Lung microvascular endothelial cell (primary cell): Measurements from ENCODE around the gene PLIN3. TPM values are rescaled to one million over a fixed set of nuclear protein-coding genes. Genes with fewer than 3 reads are reported as not detected.
"Not testable (repeated sequence)": the region's sequence is repeated elsewhere in the genome, so short reads cannot be mapped to it uniquely, and the experiment has no call there.

ENCODE experiments used
- DNase-seq, 2 donors: peaks; one replicate each; pipeline versions ENCODE4 v3.0.0 to v3.0.0-alpha.2; 2010; ENCODE audit warnings: low read depth in 2 of 2
- total RNA-seq: library from RNA; depleted of rRNA; stranded (reverse); fragments of >200 nt; gene quantifications from 2 replicates; pipeline ENCODE4 v1.2.1, GENCODE V29; 2014

PLIN3 gene
- total RNA-seq, 1 donor from 2014 or later, result 44.0 TPM

DNA sequence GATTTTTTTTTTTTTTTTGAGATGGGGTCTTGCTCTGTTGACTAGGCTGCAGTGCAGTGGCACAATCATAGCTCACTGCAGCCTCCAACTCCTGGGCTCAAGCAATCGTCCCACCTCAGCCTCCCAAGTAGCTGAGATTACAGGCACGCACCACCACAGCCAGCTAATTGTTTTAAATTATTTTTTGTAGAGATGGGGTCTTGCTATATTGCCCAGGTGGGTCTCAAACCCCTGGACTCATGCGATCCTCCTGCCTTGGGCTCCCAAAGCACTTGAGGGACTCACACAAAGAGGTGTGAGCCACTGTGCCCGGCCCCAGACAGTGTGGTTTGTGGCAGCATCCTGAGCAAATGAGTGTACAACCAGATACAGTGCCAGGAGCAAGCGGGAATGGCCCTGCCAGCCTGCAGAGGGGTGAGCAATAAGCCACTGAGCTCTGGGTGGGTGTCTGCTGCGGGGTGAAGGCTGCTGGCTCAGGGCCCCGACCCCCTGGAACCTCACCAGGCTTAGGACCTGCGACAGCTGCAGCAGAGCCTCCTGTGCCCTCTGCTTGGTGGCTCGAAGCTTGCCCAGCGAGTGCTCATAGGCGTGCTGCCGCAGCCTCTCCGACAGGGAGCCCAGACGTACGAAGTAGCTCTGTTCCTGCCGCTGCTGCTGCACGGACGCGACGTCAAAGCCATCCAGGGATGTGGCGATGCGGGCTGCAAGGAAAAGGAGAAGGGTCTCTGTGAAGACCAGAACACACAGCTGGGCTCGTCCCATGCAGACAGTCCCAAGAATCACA lies 20.1 kb downstream of the PLIN3 start:
- no peak for DNase-seq

DNA sequence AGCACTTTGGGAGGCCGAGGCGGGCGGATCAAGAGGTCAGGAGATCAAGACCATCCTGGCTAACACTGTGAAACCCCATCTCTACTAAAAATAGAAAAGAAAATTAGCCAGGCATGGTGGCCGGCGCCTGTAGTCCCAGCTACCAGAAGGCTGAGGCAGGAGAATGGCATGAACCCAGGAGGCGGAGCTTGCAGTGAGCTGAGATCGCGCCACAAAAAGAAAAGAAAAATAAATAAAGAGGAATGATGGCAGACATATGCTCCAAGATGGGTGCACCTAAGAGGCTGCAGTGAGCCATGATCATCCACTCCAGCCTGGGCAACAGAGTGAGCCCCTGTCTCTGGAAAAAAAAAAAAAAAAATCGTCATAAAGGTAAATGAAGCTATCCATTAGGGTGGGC lies 21.5 kb downstream of the PLIN3 start:
- DNase-seq, result not testable (repeated sequence)

DNA sequence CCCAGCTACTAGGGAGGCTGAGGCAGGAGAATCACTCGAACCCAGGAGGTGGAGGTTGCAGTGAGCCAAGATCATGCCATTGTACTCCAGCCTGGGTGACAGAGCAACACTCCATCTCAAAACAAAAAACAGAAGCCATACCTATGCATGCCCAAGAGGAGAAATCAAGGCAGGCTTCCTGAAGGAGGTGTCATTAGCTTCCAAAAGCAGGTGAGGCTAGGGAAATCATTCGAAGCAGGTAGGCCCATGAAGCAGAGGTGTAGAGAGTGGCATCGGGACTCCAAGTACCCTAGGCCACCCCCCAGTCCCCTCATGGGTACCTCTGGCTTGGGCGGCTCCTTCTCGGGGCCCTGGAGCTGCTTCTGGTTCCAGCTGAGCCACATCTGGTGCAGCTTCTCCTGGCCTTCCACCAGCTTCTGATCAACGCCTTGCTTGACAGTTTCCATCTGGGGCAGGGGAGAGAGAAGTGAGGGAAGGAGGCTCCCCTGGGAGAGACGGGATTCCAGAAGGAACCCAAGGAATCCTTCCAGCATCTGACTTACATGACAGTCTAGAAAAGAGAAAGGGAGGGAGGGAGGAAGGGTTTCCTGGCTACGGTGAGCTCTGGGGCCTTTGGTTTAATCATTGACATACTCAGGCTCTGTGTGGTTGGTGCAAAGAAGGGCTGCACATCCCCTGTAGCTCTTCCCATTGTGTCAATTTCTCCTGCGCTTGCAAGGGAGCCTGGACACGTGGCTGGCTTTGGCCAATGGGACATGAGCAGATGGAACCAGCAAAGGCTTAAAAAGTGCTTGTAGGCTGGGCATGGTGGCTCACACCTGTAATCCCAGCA lies 22.9 kb downstream of the PLIN3 start:
- DNase-seq, result no peak

GRCh38 chr19:4843647-4843965 lies 23.9 kb downstream of the PLIN3 start:
- no peak for DNase-seq

DNA sequence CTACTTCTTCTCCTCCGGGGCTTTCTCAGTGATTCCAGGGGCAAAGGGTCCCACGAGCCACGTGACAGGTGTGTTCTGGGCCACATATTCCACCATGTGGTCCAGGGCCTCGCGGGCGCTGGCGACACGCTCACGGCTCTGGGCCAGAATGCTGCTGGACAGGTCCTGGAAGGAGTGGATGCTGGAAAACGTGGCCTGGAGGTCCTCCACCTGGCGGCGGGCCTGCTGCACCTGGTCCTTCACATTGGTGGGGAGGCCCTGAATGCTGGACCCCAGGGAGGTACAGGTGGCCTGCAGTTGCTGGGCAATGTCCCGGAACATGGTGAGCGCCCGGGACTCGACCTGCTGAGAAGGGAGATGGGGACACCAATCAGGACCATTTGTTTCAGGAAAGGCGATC lies 28.3 kb downstream of the PLIN3 start:
- no peak for DNase-seq

- DNase-seq, result no peak
These were observed 34.7 kb downstream of the PLIN3 start for GRCh38 chr19:4832776-4833175.

GRCh38 chr19:4831979-4832340 lies 35.5 kb downstream of the PLIN3 start:
- not testable (repeated sequence) for DNase-seq

GRCh38 chr19:4831304-4831978 lies 36.0 kb downstream of the PLIN3 start, which contains the start of gene TICAM1:
Gene TICAM1, minus strand, starts transcription at chr19:4831712. Its CDS starts 13,335 bp downstream, at chr19:4818377.
- peak; percentile 72 to 74 for DNase-seq

- no peak for DNase-seq
These were observed 36.6 kb downstream of the PLIN3 start for GRCh38 chr19:4830768-4831265.

DNA sequence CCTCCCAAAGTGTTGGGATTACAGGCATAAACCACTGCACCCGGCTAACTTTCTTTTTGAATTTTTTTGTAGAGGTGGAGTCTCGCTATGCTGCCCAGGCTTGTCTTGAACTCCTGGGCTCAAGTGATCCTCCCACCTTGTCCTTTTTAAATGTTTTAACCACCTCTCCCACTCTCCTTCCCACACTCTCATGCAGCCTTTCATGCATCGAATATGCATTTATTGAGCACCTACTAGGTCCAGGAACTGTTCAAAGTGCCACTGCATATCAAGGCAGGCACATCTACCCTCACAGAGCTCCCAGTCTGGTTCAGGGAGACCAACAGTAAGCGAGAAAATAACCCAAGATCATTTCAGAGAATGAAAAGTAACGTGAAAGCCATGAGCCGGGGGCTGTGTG lies 37.1 kb downstream of the PLIN3 start:
- no peak for DNase-seq

GRCh38 chr19:4829001-4829712 lies 38.3 kb downstream of the PLIN3 start:
- DNase-seq, result peak; percentile 22 to 33

GRCh38 chr19:4823577-4823976 lies 43.9 kb downstream of the PLIN3 start:
- DNase-seq, result no peak

- not testable (repeated sequence) for DNase-seq
These were observed 45.1 kb downstream of the PLIN3 start for GRCh38 chr19:4822354-4822753.

GRCh38 chr19:4821265-4821664 lies 46.2 kb downstream of the PLIN3 start:
- DNase-seq, result no peak

DNA sequence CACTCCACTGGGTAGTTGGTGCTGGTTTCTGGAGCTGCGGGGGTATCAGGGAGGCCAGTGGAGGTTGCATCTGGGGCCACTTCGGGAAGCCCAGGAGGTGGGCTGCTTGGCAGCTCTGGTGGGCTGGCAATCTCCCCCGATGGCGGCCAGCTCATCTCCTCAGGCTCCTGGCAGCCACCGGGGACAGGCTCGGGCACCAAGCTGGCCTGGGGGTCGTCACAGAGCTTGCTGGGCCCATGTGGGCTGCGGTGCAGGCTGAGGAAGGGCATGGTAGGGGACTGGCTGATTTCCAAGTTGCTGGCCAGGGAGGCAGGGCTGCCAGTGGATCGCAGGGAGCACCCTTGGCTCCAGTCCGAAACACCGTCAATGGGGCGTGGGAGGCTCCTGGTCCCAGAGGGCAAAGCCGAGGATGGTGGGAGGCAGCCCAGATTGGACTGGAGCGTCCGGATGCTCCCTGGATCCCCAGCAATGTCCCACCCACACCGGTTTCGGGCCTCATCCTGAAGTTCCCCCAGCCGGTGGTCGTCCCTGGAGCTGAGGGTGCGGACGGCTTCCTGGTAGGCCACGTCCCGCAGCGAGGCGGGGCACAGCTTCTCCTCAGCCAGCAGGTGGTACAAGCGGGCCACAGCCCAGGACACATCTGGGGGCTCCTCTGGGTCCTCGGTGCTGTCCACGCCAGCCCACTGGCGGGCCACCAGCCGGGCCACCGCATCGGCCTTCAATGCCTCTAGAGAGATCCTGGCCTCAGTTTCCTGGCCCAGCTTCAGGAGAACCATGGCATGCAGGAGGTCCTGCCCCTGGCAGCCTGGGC lies 49.8 kb downstream of the PLIN3 start:
- no peak for DNase-seq

- DNase-seq, result no peak
These were observed 50.6 kb downstream of the PLIN3 start for GRCh38 chr19:4816950-4817278.

DNA sequence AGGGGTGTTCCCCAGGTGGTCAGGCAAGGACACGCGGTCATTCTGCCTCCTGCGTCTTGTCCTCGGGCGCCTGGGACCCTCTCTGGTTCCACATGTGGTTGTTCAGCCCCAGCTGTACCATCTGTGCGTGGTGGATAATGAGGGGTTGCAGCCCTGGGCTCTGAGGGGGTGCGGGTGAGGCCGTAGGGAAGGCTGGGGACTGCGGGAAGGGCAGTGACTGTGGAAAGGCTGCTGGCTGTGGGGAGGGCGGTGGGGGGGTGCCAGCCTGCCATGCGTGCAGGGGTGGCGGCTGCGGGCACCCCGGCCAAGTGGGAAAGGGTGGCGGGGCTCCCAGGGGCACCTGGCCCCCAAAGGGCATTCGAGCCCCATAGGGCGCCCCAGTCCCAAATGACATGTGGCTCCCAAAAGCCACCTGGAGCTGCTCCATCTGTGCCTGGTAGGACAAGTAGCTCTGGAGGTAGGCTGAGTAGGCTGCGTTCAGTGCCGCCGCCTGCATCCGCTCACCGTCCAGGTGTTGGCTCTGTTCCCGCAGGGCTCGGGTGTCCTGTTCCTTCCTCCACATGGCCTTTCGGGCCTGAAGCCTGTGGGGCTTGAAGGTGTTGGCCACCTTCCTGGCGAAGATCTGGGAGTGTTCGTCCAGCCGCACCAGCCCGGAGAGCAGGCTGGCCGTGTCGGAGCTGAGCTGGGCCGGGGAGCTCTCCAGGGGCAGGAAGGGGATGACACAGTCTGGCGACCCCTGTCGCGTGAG lies 51.1 kb downstream of the PLIN3 start:
- no peak for DNase-seq

DNA sequence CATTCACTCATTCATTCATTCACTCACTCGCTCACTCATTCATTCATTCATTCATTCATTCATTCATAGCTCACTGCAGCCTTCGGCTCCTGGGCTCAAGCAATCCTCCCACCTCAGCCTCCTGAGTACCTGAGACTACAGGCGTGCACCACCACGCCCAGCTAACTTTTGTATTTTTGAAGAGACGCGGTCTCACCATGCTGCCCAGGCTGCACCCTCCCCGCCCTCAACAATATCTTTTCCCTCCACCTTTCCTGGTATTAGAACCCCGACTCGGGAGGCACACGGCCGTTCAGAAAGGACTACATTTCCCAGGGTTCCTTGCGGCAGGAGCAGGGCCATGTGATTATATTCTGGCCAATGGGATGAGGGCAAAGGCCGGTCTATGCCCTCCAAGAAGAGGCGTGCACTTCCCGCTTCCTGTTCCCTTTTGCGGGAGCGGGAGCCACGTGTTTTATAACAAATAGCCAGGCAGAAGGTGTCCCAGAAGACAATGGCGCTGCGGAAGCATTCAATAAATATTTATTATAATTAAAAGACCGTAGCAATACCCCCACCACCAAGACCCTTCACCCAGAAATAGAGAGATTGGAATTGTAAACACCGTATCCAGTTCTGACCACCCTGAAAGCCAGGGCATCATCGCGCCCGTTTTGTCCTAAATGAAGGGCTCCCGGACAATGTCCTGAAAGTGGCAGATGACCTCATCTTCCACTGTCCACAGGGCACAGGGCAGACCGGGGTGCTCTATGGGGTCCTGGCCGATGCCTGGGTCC lies 51.9 kb downstream of the PLIN3 start:
- DNase-seq, result peak; percentile 94
